Loucy (cell line): Measurements from ENCODE around the gene STOX2.

Experiments used
- H2AFZ ChIP-seq: fragments of 200-600 bp; sonication (generic); 2 replicates; pipeline ENCODE4 v1.6.0; 2016; ENCODE audit warnings: antibody characterized with exemption, mild to moderate bottlenecking, low read length, moderate library complexity
- H3F3A ChIP-seq: fragments of 200-600 bp; 2 replicates; pipeline ENCODE4 v1.6.0; 2016; ENCODE audit warnings: antibody characterized with exemption, low read depth, mild to moderate bottlenecking
- H3K27me3 ChIP-seq: fragments of 200-600 bp; sonication (generic); 2 replicates; pipeline ENCODE4 v1.6.1; 2014; ENCODE audit warnings: low read length, mild to moderate bottlenecking; ENCODE audit not compliant: insufficient read depth, poor library complexity, severe bottlenecking
- H3K36me3 ChIP-seq: fragments of 200-600 bp; sonication (generic); 2 replicates; pipeline ENCODE4 v1.6.1; 2016; ENCODE audit warnings: low read length; ENCODE audit not compliant: insufficient read depth
- H3K4me1 ChIP-seq: fragments of 200-600 bp; sonication (generic); 2 replicates; pipeline ENCODE4 v1.5.1; 2014; ENCODE audit warnings: low read length, mild to moderate bottlenecking; ENCODE audit not compliant: insufficient read depth, poor library complexity, severe bottlenecking
- H3K4me2 ChIP-seq: fragments of 200-600 bp; sonication (generic); 2 replicates; pipeline ENCODE4 v1.6.0; 2014; ENCODE audit warnings: antibody characterized with exemption, low read length, low read depth, mild to moderate bottlenecking; ENCODE audit not compliant: poor library complexity, severe bottlenecking
- H3K4me3 ChIP-seq: fragments of 200-600 bp; sonication (generic); 2 replicates; pipeline ENCODE4 v1.5.1; 2014; ENCODE audit warnings: low read length, mild to moderate bottlenecking, mixed read lengths; ENCODE audit not compliant: poor library complexity, severe bottlenecking
- H3K79me2 ChIP-seq: fragments of 200-600 bp; sonication (generic); 2 replicates; pipeline ENCODE4 v1.6.1; 2014; ENCODE audit warnings: low read length; ENCODE audit not compliant: insufficient read depth
- H3K9ac ChIP-seq: fragments of 200-600 bp; sonication (generic); 2 replicates; pipeline ENCODE4 v1.6.0; 2014; ENCODE audit warnings: mild to moderate bottlenecking, low read depth, low read length, moderate library complexity; ENCODE audit not compliant: poor library complexity, severe bottlenecking
- H3K9me2 ChIP-seq: fragments of 200-600 bp; sonication (generic); replicated peaks from 2 replicates; pipeline ENCODE4 v1.6.1; 2016; ENCODE audit warnings: low read depth, low read length, mixed read lengths
- H3K9me3 ChIP-seq: fragments of 200-600 bp; sonication (generic); 2 replicates; pipeline ENCODE4 v1.6.1; 2014; ENCODE audit warnings: mild to moderate bottlenecking, antibody characterized with exemption, low read length, low read depth; ENCODE audit not compliant: insufficient read depth
- H4K20me1 ChIP-seq: fragments of 200-600 bp; sonication (generic); 2 replicates; pipeline ENCODE4 v1.6.0; 2014; ENCODE audit warnings: antibody characterized with exemption, low read length, mild to moderate bottlenecking; ENCODE audit not compliant: insufficient read depth, poor library complexity, severe bottlenecking
- CTCF ChIP-seq: fragments of 200-600 bp; sonication (generic); conservative IDR thresholded peaks from 2 replicates; pipeline ENCODE4 v1.5.1; 2014; ENCODE audit warnings: mild to moderate bottlenecking, antibody characterized with exemption, low read length
- EZH2phosphoT487 ChIP-seq: fragments of 200-600 bp; IDR thresholded peaks from 2 replicates; pipeline ENCODE4 v1.6.1; 2018; ENCODE audit warnings: antibody characterized with exemption, mild to moderate bottlenecking, moderate library complexity, borderline replicate concordance

The STOX2 gene

GRCh38 chr4:183878251-183878970, 26.7 kb upstream of the STOX2 start:
- Histone ChIP-seq H2AFZ (no peak overlapping the region), H3K4me2 (no peak overlapping the region), H3K4me3 (no peak overlapping the region), H3K4me1 (no peaks in the 10 kb centered on the region), H3K79me2 (no peaks in the 10 kb centered on the region), H3K27me3 (no peaks in the 10 kb centered on the region), H3F3A (no peaks in the 10 kb centered on the region), H3K9ac (no peak overlapping the region), H3K9me3 (no peaks in the 10 kb centered on the region), H3K36me3 (no peaks in the 10 kb centered on the region), H4K20me1 (no peaks in the 10 kb centered on the region), H3K9me2 (no peaks in the 10 kb centered on the region)
- TF ChIP-seq EZH2phosphoT487 (no peak), CTCF (no peak)

- Histone ChIP-seq H3K4me2 (no peak overlapping the region), H3K79me2 (no peaks in the 10 kb centered on the region), H2AFZ (no peak overlapping the region), H3K9me2 (no peaks in the 10 kb centered on the region), H3K4me1 (no peaks in the 10 kb centered on the region), H3K9me3 (no peaks in the 10 kb centered on the region), H3K36me3 (no peaks in the 10 kb centered on the region), H4K20me1 (no peaks in the 10 kb centered on the region), H3K9ac (no peak overlapping the region), H3K27me3 (no peaks in the 10 kb centered on the region), H3F3A (no peaks in the 10 kb centered on the region), H3K4me3 (no peak overlapping the region)
- TF ChIP-seq CTCF, result no peak
Observed at GRCh38 chr4:183885205-183885720, 19.8 kb upstream of the STOX2 start.

- Histone ChIP-seq H3K9ac (no peak overlapping the region), H3F3A (no peaks in the 10 kb centered on the region), H3K4me2 (no peak overlapping the region), H3K4me1 (no peaks in the 10 kb centered on the region), H3K79me2 (no peaks in the 10 kb centered on the region), H3K36me3 (no peaks in the 10 kb centered on the region), H2AFZ (no peak overlapping the region), H3K9me3 (no peaks in the 10 kb centered on the region), H3K9me2 (no peaks in the 10 kb centered on the region), H3K4me3 (no peak overlapping the region), H3K27me3 (no peaks in the 10 kb centered on the region), H4K20me1 (no peaks in the 10 kb centered on the region)
- TF ChIP-seq CTCF (no peak), EZH2phosphoT487 (no peak)
Observed at GRCh38 chr4:183887351-183887750, 17.8 kb upstream of the STOX2 start.
